Type B pancreatic cell (in vitro differentiated cells): ENCODE measurements around the gene ORM2. TPM values are rescaled to one million over a fixed set of nuclear protein-coding genes. Genes with fewer than 3 reads are reported as not detected.
"Not testable (repeated sequence)": the region's sequence is repeated elsewhere in the genome, so short reads cannot be mapped to it uniquely, and the experiment has no call there.

Experiments
- DNase-seq: peaks from one replicate; pipeline ENCODE4 v3.0.0; 2021; ENCODE audit warnings: mixed read lengths; ENCODE audit not compliant: unreplicated experiment; ENCODE audit errors: extremely low spot score
- H3K27ac Mint-ChIP-seq: 2 replicates; pipeline ENCODE4 v1.8.0; 2021; ENCODE audit warnings: mild to moderate bottlenecking, mixed read lengths
- H3K27me3 Mint-ChIP-seq: 2 replicates; pipeline ENCODE4 v1.8.0; 2021; ENCODE audit warnings: mixed read lengths
- H3K36me3 Mint-ChIP-seq: 2 replicates; pipeline ENCODE4 v1.8.0; 2021; ENCODE audit warnings: mixed read lengths
- H3K4me1 Mint-ChIP-seq: one replicate; pipeline ENCODE4 v1.8.0; 2021; ENCODE audit warnings: mixed read lengths; ENCODE audit not compliant: unreplicated experiment
- H3K4me3 Mint-ChIP-seq: 2 replicates; pipeline ENCODE4 v1.8.0; 2021; ENCODE audit warnings: mild to moderate bottlenecking, mixed read lengths
- H3K9me3 Mint-ChIP-seq: 2 replicates; pipeline ENCODE4 v1.8.0; 2021; ENCODE audit warnings: mixed read lengths
- long read RNA-seq: library from polyadenylated mRNA; unstranded; transcript quantifications from one replicate; pipeline ENCODE4 v2.0.0, GENCODE V29; 2020
- total RNA-seq: library from RNA; stranded (reverse); gene quantifications from 2 replicates; pipeline ENCODE4 v1.2.1, GENCODE V29; 2021; ENCODE audit warnings: low replicate concordance
- TF ChIP-seq, protein P1 (sequence below): fragments of 200-600 bp; sonication (generic); conservative IDR thresholded peaks from 2 replicates; pipeline ENCODE4 v1.5.0; 2021; ENCODE audit warnings: antibody characterized with exemption, mild to moderate bottlenecking

The ORM2 gene
- total RNA-seq = not detected in 2 replicates
- long read RNA-seq = 0 reads

GRCh38 chr9:114329625-114330022 lies at the start of gene ORM2:
Gene ORM2 (plus strand): TSS chr9:114329869. CDS start chr9:114329905, 36 bp downstream.
- H3K36me3 Mint-ChIP-seq, H3K27me3 Mint-ChIP-seq, H3K27ac Mint-ChIP-seq, H3K9me3 Mint-ChIP-seq, H3K4me3 Mint-ChIP-seq, DNase-seq, H3K4me1 Mint-ChIP-seq: not testable (repeated sequence)

- Mint-ChIP-seq H3K4me1 (peaks cover 26% of the 10 kb centered on the region), H3K36me3 (peaks cover 23% of the 10 kb centered on the region), H3K4me3 (no peak overlapping the region), H3K9me3 (no peaks in the 10 kb centered on the region), H3K27me3 (no peaks in the 10 kb centered on the region), H3K27ac (no peak overlapping the region)
- TF ChIP-seq, protein P1, sequence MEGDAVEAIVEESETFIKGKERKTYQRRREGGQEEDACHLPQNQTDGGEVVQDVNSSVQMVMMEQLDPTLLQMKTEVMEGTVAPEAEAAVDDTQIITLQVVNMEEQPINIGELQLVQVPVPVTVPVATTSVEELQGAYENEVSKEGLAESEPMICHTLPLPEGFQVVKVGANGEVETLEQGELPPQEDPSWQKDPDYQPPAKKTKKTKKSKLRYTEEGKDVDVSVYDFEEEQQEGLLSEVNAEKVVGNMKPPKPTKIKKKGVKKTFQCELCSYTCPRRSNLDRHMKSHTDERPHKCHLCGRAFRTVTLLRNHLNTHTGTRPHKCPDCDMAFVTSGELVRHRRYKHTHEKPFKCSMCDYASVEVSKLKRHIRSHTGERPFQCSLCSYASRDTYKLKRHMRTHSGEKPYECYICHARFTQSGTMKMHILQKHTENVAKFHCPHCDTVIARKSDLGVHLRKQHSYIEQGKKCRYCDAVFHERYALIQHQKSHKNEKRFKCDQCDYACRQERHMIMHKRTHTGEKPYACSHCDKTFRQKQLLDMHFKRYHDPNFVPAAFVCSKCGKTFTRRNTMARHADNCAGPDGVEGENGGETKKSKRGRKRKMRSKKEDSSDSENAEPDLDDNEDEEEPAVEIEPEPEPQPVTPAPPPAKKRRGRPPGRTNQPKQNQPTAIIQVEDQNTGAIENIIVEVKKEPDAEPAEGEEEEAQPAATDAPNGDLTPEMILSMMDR = no peak
- peak; percentile 54 for DNase-seq
These were observed 48.8 kb upstream of the ORM2 start for GRCh38 chr9:114280636-114281472.

DNA sequence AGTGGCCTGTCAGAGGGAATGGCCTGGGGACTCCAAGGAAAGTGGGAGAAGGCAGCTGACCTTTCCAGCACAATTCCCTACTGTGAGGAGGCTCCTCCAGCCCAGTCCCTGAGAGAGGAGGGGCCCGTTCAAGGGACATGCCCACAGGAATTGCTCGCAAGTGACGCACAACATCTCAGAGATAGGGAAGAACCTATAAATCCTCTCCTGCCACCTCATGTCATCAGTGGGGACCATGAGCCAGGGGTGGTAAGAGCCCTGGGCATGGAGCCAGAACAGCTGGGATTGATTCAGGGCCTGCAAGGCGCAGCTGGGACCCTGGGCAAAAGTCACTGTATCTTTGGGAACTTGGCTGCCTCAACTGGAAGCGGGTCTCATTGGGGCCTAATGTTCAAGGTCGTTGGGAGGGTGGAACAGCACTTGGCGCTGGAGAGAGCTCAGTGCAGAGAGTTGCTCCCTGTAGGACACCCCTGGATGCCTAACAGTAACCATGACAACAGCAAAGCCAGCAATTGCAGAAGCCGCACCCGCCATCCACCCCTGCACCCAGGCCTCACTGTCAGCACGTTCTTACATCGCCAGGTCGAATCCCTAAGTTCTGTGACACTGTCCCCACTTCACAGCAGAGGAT lies 48.1 kb upstream of the ORM2 start:
- peaks cover 31% of the 10 kb centered on the region for H3K4me1 Mint-ChIP-seq
- H3K36me3 Mint-ChIP-seq = peaks cover 22% of the 10 kb centered on the region
- TF ChIP-seq, protein P1 = no peak
- H3K27ac Mint-ChIP-seq = no peak overlapping the region
- H3K27me3 Mint-ChIP-seq = no peaks in the 10 kb centered on the region
- peak; percentile 40 for DNase-seq
- H3K9me3 Mint-ChIP-seq = no peaks in the 10 kb centered on the region
- H3K4me3 Mint-ChIP-seq = no peak overlapping the region

DNA sequence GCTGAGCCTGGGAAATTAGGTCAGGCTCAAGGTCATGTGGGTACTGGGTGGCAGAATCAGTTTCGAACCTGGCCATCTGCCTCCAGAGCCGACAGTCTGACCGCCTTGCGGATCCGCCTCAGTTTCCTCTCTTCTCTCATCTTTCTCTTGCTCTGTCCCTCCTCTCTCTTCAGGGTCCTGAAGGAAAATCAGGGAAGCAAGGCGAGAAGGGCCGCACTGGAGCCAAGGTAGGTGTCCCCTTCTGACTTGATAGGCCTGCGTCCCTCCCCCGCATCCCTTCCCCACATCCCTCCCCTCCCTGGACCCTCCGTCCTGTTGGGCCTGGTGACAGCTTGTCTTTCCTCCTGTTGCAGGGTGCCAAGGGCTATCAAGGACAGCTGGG lies 47.6 kb upstream of the ORM2 start:
- no peaks in the 10 kb centered on the region for H3K9me3 Mint-ChIP-seq
- TF ChIP-seq, protein P1 = no peak
- peaks cover 31% of the 10 kb centered on the region for H3K4me1 Mint-ChIP-seq
- H3K4me3 Mint-ChIP-seq = no peak overlapping the region
- no peaks in the 10 kb centered on the region for H3K27me3 Mint-ChIP-seq
- no peak overlapping the region for H3K27ac Mint-ChIP-seq
- DNase-seq = no peak
- peaks cover 20% of the 10 kb centered on the region for H3K36me3 Mint-ChIP-seq

- peaks cover 31% of the 10 kb centered on the region for H3K4me1 Mint-ChIP-seq
- H3K4me3 Mint-ChIP-seq = no peak overlapping the region
- TF ChIP-seq, protein P1 = no peak
- no peak overlapping the region for H3K27ac Mint-ChIP-seq
- no peak for DNase-seq
- H3K36me3 Mint-ChIP-seq = peaks cover 16% of the 10 kb centered on the region
- no peaks in the 10 kb centered on the region for H3K9me3 Mint-ChIP-seq
- H3K27me3 Mint-ChIP-seq = no peaks in the 10 kb centered on the region
These were observed 47.2 kb upstream of the ORM2 start for GRCh38 chr9:114282507-114282906.

DNA sequence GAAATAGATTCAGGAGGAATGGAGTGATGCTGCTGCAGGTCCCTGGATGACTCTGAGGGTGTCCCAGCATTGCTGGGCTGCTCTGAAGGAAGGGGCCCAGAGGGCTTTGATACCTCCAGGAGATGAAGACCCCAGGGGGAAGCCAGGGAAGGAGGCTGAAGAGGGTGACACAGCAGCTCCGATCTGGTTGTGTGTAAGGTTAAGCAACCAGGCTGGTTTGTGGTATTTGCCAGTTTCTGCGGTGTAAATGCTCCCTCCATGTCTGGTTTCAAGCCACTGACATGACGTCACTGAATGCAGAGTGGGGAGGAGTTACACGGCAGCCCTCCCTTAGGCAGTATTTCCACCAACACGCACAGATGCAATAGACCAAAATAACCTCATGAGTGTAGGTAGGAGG lies 46.7 kb upstream of the ORM2 start:
- Mint-ChIP-seq H3K27ac (no peak overlapping the region), H3K4me1 (peaks cover 33% of the 10 kb centered on the region)

More for the DNA sequence above, 46.7 kb upstream of the ORM2 start:
- Mint-ChIP-seq H3K9me3 (no peaks in the 10 kb centered on the region), H3K36me3 (peaks cover 14% of the 10 kb centered on the region), H3K27me3 (no peaks in the 10 kb centered on the region), H3K4me3 (no peak overlapping the region)
- DNase-seq = no peak
- TF ChIP-seq, protein P1 = no peak
